A549 (cell line): ENCODE data around the gene ALKBH7.

Source experiments
- CTCF ChIP-seq: fragments of >200 bp; sonication (Bioruptor Twin); formaldehyde crosslinking; IDR thresholded peaks from 3 replicates; pipeline ENCODE4 v1.5.1; 2016
- EP300 ChIP-seq, 2 experiments: fragments of >200 bp; sonication (Bioruptor Twin); formaldehyde crosslinking; IDR thresholded peaks; 2 replicates in 1 of 2; 3 replicates in 1 of 2; pipeline ENCODE4 v1.6.1; 2016 to 2017
- HDAC2 ChIP-seq: fragments of 200-600 bp; sonication (generic); IDR thresholded peaks from 2 replicates; pipeline ENCODE4 v1.6.1; 2016
- KDM1A ChIP-seq: fragments of 200-600 bp; sonication (generic); IDR thresholded peaks from 2 replicates; pipeline ENCODE4 v1.6.1; 2016; ENCODE audit warnings: low read depth, mild to moderate bottlenecking
- MYC ChIP-seq: IDR thresholded peaks from 2 replicates; pipeline ENCODE4 v1.6.1; 2012; ENCODE audit warnings: mild to moderate bottlenecking, inconsistent platforms, low read length, improper control_type of control experiment, borderline replicate concordance
- POLR2A ChIP-seq: IDR thresholded peaks from 2 replicates; pipeline ENCODE4 v1.6.1; 2012; ENCODE audit warnings: mild to moderate bottlenecking, low read length
- REST ChIP-seq: fragments of 200-600 bp; sonication (generic); IDR thresholded peaks from 2 replicates; pipeline ENCODE4 v1.6.1; 2016; ENCODE audit warnings: antibody characterized with exemption, mild to moderate bottlenecking, moderate library complexity
- USF2 ChIP-seq: fragments of 450-650 bp; IDR thresholded peaks from 2 replicates; pipeline ENCODE4 v1.6.1; 2014; ENCODE audit warnings: antibody characterized with exemption
- TF ChIP-seq, protein P1 (sequence below): IDR thresholded peaks from 2 replicates; pipeline ENCODE4 v1.6.1; 2012
- TF ChIP-seq, protein P2 (sequence below): IDR thresholded peaks from 2 replicates; pipeline ENCODE4 v1.6.1; 2012

DNA sequence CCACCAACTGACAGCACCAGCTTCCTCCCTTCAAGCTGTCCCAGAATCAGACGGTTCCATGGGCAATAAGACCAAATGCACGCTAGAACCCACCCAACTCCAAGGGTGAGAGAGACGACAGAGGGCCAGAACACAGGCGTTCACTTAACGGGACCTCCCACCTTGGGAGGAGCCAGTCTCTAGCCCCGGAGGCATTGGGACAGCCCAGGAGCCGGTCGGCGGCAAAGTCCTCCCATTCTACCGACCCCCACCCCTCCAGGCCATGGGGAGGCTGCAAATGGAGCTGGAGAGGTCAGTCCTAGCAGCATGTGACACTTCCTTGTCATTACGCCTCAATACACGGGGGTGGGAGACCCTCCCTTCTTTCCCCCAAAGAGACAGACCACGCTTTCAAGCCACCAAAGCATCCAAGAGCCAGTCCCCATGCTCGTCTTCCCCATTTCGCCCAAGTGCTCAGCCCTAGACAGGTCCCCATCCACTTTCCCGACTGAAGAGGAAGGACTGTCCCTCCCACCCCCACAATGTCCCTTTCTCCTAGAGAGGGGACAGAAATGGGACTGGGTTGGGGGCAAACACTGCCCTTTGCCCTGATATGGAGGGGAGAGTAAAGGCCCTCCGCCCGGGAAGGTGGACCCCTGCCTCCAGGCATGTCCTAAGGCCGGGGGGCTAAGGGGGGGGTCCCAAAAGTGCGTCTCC is 51.1 kb downstream of the ALKBH7 start:
- TF ChIP-seq CTCF (no peak), EP300 (IDR thresholded peaks at IDR 0.05) (no peak), POLR2A (no peak), USF2 (no peak), HDAC2 (no peak), MYC (no peak), KDM1A (no peak), REST (no peak)
- TF ChIP-seq, protein P1, sequence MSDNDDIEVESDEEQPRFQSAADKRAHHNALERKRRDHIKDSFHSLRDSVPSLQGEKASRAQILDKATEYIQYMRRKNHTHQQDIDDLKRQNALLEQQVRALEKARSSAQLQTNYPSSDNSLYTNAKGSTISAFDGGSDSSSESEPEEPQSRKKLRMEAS: no peak
- TF ChIP-seq, protein P2, sequence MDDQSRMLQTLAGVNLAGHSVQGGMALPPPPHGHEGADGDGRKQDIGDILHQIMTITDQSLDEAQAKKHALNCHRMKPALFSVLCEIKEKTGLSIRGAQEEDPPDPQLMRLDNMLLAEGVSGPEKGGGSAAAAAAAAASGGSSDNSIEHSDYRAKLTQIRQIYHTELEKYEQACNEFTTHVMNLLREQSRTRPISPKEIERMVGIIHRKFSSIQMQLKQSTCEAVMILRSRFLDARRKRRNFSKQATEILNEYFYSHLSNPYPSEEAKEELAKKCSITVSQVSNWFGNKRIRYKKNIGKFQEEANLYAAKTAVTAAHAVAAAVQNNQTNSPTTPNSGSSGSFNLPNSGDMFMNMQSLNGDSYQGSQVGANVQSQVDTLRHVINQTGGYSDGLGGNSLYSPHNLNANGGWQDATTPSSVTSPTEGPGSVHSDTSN: no peak
